ENCODE data around the gene NOTCH1. TPM values are rescaled to one million over a fixed set of nuclear protein-coding genes. Genes with fewer than 3 reads are reported as not detected.
A peak's percentile ranks its signal among the peaks of the same experiment; 100 is the strongest.

Gene NOTCH1
- polyA plus RNA-seq (2012; ENCODE audit: insufficient read length, low read depth) = 91.0 TPM

- TF ChIP-seq POLR2AphosphoS5 (IDR thresholded peaks at IDR 0.05; ENCODE audit: low read depth, low read length) = peak; percentile 63
- TF ChIP-seq TAF1 (IDR thresholded peaks at IDR 0.05; ENCODE audit: borderline replicate concordance, insufficient read depth, low read length) = peak; percentile 68; the same call in 1 of the 2 replicates
- TF ChIP-seq REST (IDR thresholded peaks at IDR 0.05; ENCODE audit: insufficient read depth in 1 of 2, low read depth in 2 of 2, low read length in 2 of 2) = no peak
- TF ChIP-seq SIN3A (IDR thresholded peaks at IDR 0.05; ENCODE audit: borderline replicate concordance, insufficient read depth, low read length) = peak; percentile 63; the same call in 1 of the 2 replicates
- TF ChIP-seq FOXP2 (optimal IDR thresholded peaks at IDR 0.05; ENCODE audit: borderline replicate concordance, extremely low read depth, extremely low read length, insufficient read depth) = no peak
These were observed at the start of gene NOTCH1 for GRCh38 chr9:136545965-136546696. TSS of gene NOTCH1 (minus strand) at chr9:136546048. CDS start at chr9:136545786, 262 bp downstream.

GRCh38 chr9:136594492-136594891 is 48.6 kb upstream of the NOTCH1 start:
- no peak for TF ChIP-seq SIN3A (IDR thresholded peaks at IDR 0.05; ENCODE audit: borderline replicate concordance, insufficient read depth, low read length)
- TF ChIP-seq TAF1 (IDR thresholded peaks at IDR 0.05; ENCODE audit: borderline replicate concordance, insufficient read depth, low read length) = no peak
- no peak for TF ChIP-seq POLR2AphosphoS5 (IDR thresholded peaks at IDR 0.05; ENCODE audit: low read depth, low read length)
- no peak for TF ChIP-seq REST (IDR thresholded peaks at IDR 0.05; ENCODE audit: insufficient read depth in 1 of 2, low read depth in 2 of 2, low read length in 2 of 2)
- no peak for TF ChIP-seq FOXP2 (optimal IDR thresholded peaks at IDR 0.05; ENCODE audit: borderline replicate concordance, extremely low read depth, extremely low read length, insufficient read depth)

GRCh38 chr9:136593581-136593980 is 47.7 kb upstream of the NOTCH1 start:
- no peak for TF ChIP-seq POLR2AphosphoS5 (IDR thresholded peaks at IDR 0.05; ENCODE audit: low read depth, low read length)
- no peak for TF ChIP-seq REST (IDR thresholded peaks at IDR 0.05; ENCODE audit: insufficient read depth in 1 of 2, low read depth in 2 of 2, low read length in 2 of 2)
- TF ChIP-seq SIN3A (IDR thresholded peaks at IDR 0.05; ENCODE audit: borderline replicate concordance, insufficient read depth, low read length) = no peak
- TF ChIP-seq TAF1 (IDR thresholded peaks at IDR 0.05; ENCODE audit: borderline replicate concordance, insufficient read depth, low read length) = no peak
- TF ChIP-seq FOXP2 (optimal IDR thresholded peaks at IDR 0.05; ENCODE audit: borderline replicate concordance, extremely low read depth, extremely low read length, insufficient read depth) = no peak

- no peak for TF ChIP-seq POLR2AphosphoS5 (IDR thresholded peaks at IDR 0.05; ENCODE audit: low read depth, low read length)
- no peak for TF ChIP-seq TAF1 (IDR thresholded peaks at IDR 0.05; ENCODE audit: borderline replicate concordance, insufficient read depth, low read length)
- TF ChIP-seq REST (IDR thresholded peaks at IDR 0.05; ENCODE audit: insufficient read depth in 1 of 2, low read depth in 2 of 2, low read length in 2 of 2) = no peak
- no peak for TF ChIP-seq SIN3A (IDR thresholded peaks at IDR 0.05; ENCODE audit: borderline replicate concordance, insufficient read depth, low read length)
These were observed 46.8 kb upstream of the NOTCH1 start for GRCh38 chr9:136592666-136593065.
